HG02623 (cell line): ENCODE measurements around the gene PRL.

Experiments
- ATAC-seq: cut with Tn5 transposase; IDR thresholded peaks from one replicate; pipeline ENCODE4 v1.9.1; 2021; ENCODE audit warnings: moderate library complexity; ENCODE audit not compliant: unreplicated experiment

Gene PRL

DNA sequence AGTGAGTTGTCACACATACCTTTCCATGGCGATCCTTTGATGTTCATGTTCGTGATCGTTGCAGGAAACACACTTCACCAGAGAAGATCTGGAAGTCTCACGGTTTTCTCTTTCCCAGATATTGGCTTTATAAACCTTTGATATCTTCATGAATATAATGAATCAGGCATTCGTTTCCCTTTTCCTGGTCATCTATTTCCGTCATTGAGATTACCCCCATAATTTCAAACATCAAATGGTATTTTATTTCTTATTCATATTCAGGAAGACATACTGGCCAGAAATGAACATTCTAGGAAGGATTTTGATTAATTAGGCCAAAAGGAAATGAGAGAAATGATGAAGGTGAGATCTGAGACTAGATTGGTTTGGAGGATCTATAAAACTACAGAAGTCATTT is at the start of gene PRL:
Gene PRL, minus strand, starts transcription at position 101 of the 400 bp plus-strand sequence. Its CDS starts 54 bp downstream, at position 47.
- ATAC-seq, result no peak

DNA sequence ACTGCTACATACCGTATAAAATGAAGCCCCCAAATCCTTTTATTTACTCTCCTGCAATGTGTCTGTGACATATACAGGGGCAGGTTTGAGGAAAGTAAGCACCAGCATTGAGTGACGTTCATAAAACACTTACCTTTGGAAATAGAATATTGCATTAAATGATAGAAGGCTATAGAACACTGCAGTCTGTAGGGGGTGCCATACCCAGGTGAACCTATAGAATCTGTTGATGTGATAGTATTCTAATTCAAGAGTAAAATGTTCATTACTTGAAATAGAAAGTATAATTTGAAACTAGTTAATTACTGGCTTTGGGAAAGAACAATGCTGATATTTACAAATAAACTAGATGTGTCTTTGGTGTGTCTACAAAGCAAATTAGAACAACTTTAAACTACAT is 47.0 kb upstream of the PRL start:
- ATAC-seq, result no peak

DNA sequence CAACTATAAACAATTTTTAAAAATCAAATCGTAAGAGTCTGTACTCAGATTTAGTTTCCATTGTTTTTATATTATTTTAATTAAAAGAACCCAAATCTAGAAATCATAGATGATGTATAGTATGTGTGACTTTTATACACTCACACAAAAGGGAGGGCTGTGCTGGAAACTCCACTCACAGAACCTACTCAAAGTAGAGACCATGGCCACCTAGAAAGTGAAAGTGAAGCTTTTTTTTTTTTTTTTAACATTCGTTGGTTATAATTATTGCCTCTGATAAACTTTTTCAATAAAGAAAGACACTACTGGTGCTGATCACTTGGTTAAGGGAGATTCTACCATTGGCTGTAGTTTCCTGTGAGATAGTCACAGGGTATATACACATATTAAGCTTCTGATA is 37.9 kb upstream of the PRL start:
- no peak for ATAC-seq

DNA sequence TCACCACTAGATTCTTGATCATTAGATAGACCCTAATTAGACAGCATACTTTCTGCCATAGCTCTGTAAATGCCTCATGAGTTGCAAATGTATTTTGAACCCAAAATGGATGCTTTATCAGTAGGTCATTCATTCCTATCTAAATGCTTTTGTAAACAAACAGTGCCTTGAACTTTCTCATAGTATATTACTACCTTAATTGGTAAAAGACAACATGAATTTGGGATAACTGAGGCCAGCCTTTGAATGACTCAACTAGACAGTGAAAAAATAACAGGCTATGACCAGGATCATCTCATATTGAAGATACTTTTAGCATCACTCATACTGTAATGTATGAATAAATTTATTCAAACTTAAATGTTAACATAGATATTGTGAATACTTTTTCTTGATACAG is 37.0 kb upstream of the PRL start:
- no peak for ATAC-seq

DNA sequence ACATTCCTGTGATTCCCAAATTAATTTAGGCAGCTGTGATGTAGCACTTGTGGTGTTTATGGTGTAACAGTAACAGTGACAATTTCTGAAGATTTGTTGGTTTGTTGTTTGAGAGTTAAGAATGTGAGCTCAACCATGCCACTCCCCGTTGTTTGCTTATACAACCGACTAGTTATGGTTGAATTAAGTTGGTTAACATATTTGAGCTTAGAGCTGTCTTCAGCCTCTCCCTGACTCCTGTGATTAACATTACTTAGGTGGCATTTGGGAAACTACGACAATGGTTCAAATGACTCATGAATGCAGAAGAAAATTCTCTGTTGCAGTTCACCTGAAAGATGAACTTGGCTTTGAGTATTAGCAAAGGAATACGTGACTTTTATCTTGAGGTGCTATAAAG is 35.9 kb upstream of the PRL start:
- ATAC-seq, result no peak

DNA sequence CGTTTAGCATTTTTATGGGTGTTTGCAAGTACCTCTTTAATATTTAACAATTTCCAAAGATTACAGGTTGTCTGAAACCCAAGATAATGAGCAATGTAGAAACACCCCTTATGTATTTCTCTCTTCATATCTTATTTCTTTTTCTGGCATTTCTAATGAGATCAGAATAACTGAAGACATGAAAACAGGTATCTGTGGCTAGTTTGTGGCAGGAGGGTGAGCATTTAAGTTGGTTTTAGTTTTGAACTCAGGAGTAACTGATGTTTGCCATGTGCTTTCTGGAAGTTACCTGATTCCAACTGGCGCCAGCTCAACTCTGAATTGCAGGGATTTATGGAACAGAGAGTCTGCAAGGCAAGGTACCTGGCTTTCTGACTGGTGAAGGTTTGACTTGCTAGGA is 35.4 kb upstream of the PRL start:
- no peak for ATAC-seq

DNA sequence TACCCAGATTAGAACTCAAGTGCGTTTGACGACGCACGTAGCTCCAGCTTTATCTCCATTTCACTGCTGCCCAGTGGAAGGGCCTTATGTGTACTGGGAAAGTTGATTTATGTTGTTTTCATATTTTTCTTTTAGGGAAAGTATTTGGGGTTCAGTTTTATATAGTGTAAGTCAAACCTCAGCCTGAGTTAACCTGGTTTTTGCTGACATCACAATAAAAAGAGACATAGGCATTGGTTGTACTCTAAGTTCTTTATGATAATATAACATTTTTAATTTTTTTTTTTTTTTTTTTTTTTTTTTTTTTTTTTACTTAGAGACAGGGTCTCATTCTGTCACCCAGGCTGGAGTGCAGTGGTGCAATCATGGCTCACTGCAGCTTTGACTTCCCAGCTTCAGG is 34.1 kb upstream of the PRL start:
- no peak for ATAC-seq

DNA sequence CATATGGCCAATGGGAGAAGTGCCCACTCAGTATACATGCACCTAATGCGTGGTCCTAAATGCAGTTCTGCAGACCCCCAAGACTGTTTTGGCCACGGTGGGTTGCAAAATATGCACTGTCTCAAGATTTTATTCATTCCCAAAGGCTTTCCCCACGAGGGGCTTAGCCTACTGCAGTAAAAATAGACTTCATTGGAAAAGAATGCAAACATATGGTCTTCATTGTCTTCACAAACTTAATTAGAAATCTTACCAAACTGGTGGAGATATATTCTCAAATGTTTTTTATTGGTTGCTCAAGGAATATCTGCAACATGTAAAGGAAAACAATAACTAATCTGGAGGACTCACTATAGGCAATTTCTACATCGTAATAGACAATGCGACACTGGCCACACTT is 31.6 kb upstream of the PRL start:
- ATAC-seq, result no peak

DNA sequence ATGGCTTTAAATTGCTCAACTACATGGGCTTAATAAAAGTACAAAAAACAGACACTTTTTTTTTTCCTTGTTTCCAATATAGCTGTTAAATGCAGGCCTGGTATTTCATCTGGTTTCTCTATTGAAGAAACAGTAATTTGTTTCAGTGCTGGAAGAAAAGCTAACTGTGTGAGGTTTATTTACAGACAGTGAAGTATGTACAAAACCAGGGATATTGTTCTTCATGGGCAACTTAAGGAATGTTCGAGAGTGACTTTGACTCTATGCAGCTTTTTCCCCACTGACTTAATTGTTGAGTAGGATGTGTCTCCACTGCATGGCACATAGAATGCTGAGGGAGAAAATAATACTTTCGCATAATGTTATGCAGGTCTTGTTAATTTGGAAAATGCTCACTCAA is 31.0 kb upstream of the PRL start:
- no peak for ATAC-seq

DNA sequence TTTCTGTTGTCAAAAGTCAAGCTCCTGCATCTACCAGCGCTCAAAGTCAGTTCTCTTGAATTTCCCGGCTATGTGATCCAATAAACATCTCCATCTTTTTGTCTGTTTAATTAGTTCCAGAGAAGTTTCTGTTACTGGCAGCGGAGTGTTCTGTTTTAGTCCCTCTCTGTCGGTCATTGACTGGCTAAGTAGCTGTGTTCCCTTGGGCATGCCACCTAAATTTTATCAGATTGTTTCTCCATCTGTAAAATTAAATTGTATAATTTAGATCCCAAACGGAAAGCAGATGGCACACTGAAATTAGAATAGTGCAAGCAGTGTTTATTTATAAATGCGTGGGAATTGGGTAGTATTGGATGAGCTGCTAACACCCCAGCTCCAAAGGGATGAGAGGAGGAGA is 29.7 kb upstream of the PRL start:
- ATAC-seq, result no peak

DNA sequence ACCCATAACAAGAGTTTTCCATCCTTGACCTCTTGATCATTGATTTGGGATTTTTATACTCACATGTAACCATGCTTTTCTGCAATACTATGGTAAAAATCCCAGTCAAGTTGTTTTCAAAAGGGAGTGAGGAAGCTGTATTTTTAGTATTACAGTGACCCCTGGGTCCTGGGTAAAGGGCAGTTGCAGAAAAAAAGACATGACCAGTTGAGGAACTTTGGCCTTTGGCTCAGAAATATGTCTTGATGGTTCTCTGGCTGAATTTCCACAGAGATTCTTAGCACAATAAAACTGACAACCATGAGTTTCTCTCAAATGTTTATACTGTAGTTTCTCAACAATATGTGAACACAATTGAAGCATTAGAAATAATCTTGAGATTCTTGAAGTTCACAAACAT is 28.6 kb upstream of the PRL start:
- ATAC-seq, result no peak

DNA sequence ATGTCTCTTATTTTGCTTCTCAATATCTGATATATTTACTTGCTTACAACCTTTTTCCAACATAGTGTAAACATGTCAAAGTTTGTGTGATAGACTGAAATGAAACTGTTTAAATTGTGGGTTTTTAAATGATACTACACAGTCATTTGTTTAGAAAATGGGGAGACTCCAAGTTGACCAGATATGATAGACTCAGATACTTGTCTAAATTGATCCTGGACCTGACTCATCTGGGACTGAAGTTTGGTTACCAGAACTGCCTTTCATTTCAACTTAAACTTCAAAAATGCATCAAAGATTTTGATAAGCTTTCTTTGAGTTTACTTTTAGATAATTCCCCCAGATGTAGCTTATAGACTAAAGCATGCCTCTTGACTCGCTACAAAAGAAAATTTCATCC is 27.0 kb upstream of the PRL start:
- no peak for ATAC-seq

DNA sequence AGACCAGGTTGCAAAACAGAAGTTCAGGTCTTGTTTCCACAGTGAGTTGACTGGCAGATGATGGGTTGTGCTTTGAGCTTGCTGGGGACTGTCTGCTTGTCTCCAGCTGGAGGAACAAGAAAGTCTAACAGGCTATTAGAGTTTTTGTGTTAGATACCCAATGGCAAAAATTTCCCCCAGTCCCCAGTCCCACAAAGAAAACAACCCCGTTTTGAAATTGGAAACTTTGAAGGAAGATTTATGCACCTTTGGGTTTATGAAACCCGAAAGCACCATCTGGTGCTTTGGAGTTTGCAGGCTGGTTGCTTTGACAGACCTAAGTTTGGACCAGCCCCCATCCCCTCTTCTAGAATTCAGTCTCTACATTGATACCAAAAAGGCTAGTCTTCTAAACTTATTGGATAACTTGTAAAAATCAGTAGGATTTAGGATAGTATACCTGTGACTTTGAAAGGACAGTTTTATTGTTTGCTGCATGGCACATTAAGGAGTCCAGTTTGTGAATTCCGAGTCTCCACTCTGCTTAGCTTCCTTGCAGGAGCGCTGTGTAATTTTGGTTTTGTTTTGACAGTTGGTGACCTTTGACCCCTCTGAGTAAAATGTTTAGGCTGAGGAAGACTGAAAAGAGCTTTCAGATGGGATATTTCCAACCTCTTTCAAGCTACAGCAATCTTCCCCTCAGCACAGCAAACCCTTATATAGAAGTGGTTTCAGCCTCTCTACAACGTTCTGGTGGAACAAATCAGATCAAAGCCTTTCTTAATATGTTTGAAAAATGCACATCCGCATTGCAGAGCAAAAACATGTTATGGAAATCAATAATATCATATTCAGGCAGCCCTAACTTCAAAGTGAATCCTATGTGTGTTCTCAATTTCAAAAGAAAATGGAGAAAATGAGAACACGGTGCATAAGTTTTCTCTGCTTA is 25.5 kb upstream of the PRL start:
- no peak for ATAC-seq

DNA sequence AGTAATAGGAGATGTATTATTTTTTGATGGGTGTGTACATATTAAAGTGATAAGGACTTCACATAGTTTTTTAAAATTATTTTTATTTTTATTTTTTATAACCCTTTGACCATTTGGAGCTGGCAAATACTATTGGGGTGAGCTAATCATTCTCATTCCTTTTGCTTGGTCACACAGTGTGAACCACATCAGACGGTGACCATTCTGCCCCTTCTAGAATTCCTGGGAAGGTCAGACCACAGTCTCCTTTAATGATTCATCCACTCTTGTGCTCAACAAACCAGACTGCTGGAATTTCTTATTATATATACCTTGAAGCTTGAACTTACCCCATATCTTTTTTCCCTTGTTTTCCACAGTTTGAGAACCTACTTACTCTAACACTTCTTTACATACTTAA is 23.9 kb upstream of the PRL start:
- no peak for ATAC-seq

DNA sequence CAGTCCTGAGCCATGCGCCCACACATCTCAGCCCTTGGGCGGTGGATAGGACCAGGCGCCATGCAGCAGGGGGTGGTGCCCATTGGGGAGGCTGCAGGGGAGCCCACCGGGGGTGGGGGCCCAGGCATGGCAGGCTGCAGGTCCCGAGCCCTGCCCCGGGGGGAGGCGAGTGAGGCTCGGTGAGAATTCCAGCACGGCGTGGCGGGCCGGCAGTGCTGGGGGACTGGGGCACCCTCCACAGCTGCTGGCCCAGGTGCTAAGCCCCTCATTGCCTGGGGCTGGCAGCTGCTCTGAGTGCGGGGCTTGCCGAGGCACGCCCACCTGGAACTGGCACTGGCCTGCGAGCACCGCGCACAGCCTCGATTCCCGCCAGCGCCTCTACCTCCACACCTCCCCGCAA is 21.6 kb upstream of the PRL start:
- ATAC-seq, result no peak

DNA sequence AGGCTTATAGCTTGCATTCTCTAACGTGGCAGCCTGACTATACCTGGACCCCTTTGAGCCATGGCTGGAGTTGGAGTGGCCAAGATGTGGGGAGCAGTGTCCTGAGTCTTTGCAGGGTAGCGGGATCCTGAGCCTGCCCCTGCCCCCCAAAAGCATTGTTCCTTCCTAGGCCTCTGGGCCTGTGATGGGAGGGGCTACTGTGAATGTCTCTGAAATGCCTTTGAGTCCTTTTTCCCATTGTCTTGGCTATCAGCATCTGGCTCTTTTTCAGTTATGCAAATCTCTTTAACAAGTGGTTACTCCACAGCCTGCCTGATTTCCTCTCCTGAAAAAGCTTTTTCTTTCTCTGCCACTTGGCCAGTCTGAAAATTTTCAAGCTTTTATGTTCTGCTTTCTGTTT is 17.0 kb upstream of the PRL start:
- ATAC-seq, result no peak

DNA sequence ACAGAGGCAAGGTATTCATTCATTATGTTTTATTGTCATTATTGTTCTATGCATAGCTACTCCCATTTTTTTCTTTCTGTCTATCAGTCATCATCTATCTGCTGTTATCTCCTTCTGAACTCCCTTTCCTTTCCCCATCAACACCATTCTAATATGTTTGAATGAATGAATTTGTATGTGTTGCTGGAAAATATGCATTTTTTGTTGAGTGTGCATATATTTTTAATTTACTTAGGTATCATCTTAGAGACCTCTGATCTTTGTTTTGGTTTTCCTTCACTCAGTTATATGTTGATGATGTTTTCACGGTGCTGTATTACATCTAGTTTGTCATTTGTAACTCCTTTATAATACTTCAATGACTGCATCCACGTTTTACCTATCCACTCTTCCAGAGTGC is 12.1 kb upstream of the PRL start:
- ATAC-seq, result no peak

DNA sequence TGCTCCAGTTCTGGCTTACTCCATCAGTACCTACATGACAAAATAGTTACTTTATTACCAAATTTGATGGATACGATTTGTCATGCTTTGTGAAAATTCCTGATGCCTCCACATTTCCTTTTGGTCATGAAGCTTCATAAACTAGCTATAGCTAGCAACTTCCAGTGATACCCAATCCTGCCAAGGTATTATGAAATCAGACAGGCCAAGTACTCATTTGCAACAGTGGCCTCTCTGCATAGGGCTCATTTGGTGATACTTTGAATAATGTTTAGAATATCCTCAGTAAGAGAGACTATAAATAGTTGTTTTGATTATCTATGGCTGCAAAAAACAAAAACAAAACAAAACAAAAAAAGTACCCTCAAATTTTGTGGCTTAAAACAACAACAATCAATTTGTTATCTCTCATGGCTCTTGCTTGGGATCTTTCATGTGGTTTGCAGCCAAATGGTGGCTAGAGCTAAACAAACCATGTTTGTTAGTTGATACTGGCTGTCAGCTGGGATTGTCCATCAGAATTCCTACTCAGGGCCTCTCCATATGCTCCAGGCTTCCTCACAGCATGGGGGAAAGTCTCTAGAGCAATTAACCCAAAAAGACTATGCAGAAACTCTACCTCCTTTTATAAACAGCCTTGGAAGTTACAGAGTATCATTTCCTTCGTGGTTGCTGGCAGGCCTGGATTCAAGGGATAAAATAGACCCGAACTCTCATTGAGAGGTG is 10.1 kb upstream of the PRL start:
- ATAC-seq, result no peak

DNA sequence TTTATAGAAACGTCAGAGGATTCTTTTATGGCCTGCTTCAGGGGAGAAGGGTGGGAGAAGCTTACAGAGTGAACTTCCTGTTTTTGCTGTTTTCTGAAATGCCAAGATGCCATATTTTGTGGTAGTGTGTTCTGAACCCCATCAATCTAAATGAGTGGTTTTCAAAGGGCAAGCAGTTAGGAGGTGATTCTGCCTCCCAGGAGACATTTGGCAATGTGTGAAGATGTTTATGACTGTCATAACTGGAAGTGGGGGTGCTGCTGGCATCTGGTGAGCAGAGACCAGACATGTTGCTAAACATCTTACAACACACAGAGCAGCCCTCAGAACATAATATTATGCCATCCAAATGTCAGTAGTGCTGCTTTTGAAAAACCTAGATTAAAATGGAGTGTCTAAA is 6.0 kb upstream of the PRL start:
- no peak for ATAC-seq

DNA sequence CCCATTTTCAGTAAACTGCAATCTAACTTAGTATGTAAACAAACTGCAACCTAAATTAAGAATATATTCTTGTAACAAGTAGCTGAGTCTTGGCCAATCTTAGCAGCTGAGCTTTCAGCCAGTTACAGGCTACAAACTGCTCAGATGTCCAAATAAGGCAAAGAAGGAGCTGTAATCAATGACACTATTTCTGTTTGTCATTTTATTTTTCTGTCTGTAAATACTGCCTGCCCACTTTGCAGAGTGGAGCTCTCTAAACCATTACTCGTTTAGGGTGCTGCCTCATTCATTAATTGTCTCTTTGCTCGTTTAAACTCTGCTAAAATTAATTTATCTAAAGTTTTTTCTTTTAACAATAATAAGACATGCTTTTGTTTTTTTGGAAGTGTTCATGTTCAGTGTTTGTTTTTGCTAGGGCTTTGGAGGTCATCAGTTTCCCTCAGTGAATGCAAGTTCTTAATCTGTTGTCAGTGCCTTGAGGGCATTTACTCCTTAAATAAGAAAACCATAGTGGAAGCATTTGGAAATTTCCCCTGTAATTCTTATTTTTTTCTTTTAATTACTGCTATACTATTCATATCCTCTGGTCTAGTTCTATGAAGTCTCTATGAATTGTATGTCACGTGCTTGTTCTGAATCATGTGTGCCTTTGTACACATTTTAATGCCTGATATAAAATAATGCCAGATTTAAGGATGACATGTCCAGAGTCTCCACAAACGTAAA is 3.6 kb upstream of the PRL start:
- ATAC-seq, result no peak

DNA sequence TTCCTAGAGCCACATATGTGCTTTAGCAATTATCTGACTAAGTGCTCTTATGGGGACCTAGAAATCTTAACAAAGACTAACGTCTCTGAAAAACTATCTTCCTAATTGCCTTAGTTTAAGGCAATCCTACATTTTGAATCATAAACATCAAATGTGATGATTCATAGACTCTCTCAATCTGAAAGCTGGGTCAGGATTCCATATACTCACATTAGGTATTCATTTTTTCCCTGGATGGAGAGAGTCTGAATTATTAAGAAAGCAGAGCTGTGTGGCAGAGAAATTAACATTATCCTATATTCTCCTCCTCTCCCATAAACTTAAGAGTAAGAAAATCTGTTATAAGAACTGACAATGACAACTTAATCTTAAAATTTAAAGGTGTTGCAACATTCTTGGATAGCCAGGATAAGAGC is 1.6 kb upstream of the PRL start:
- ATAC-seq, result no peak

DNA sequence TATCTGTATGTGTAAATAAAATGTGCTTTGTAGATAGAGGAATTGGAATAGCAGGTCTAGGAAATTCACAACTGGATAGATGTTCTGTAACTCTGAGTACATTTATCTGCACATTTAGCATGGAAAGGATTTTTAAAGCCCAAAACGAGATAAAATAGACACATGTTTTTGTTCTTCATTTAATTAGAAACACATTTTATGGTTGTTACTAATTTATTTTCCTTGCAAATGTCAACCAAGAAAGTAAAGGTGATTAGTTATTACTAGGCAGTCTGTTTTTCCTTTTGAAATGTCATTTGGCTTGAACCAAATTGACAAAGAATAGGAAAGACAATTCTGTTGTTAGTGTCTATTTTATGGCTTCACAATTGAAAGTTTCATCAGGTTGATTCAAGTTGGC is 769 bp downstream of the PRL start:
- ATAC-seq, result no peak
